Tibial artery (tissue), 4 donors: ENCODE measurements around the gene ZNF214.

ENCODE experiments used
- DNase-seq, 2 donors: peaks; one replicate each; pipeline ENCODE4 v3.0.0-alpha.2; 2019
- H3K27ac ChIP-seq, 2 donors: fragments of 200-600 bp; sonication (generic) in 1 of 2; 1 replicate in 1 of 2; 2 replicates in 1 of 2; pipeline ENCODE4 v1.5.1; 2018 to 2019; ENCODE audit warnings: mild to moderate bottlenecking in 1 of 2
- H3K27me3 ChIP-seq, 2 donors: fragments of 200-600 bp; sonication (generic) in 1 of 2; one replicate each; pipeline versions ENCODE4 v1.5.1 to v1.6.0; 2016 to 2019
- H3K36me3 ChIP-seq, 3 donors: fragments of 200-600 bp; sonication (generic) in 2 of 3; one replicate each; pipeline ENCODE4 v1.5.1; 2016 to 2019; ENCODE audit warnings: mild to moderate bottlenecking in 2 of 3
- H3K4me1 ChIP-seq, 4 donors: fragments of 200-600 bp; sonication (generic) in 2 of 4; 1 replicate in 3 of 4; 2 replicates in 1 of 4; pipeline ENCODE4 v1.5.1; 2016 to 2019
- H3K4me3 ChIP-seq, 2 donors: fragments of 200-600 bp; sonication (generic) in 1 of 2; 1 replicate in 1 of 2; 2 replicates in 1 of 2; pipeline ENCODE4 v1.5.1; 2018 to 2019; ENCODE audit warnings: mild to moderate bottlenecking in 2 of 2
- H3K9me3 ChIP-seq, 3 donors: fragments of 200-600 bp; sonication (generic) in 1 of 3; one replicate each; pipeline ENCODE4 v1.5.1; 2016 to 2019
- intact Hi-C: fragments of 100-400 bp; cut with DNase I; formaldehyde crosslinking; loops from one replicate; pipeline ENCODE4 v1.15.0; 2023; ENCODE audit warnings: low total_unique reads
- TF ChIP-seq, protein P1 (sequence below), 2 experiments: fragments of 200-600 bp in 1 of 2; fragments of 450-650 bp in 1 of 2; IDR thresholded peaks; one replicate each; pipeline ENCODE4 v1.5.1; 2017 to 2019; ENCODE audit warnings: antibody characterized with exemption in 2 of 2, mild to moderate bottlenecking in 1 of 2, moderate library complexity in 1 of 2

ZNF214 gene

DNA sequence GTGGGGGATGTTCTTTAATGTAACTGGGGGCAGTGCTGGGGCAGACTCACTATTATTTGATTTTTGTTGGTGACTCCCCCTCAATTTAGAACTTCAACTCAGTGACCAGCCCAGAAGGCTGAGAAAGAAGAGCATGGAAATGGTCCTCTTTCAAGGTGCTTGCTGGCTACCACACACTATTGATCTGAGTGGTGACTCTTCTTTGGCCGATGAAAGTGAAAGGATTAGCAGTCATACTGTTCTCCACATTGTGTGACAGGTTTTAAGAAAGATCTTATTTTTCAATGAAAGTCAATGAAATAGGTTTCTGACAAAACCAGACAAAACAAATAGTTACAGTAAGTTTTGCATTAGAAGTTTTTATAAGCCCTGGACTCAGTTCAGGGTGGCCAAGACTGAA is 30.0 kb upstream of the ZNF214 start:
- no peak for DNase-seq
- H3K27me3 ChIP-seq: no peaks in the 10 kb centered on the region
- H3K4me3 ChIP-seq: no peak overlapping the region
- TF ChIP-seq, protein P1, sequence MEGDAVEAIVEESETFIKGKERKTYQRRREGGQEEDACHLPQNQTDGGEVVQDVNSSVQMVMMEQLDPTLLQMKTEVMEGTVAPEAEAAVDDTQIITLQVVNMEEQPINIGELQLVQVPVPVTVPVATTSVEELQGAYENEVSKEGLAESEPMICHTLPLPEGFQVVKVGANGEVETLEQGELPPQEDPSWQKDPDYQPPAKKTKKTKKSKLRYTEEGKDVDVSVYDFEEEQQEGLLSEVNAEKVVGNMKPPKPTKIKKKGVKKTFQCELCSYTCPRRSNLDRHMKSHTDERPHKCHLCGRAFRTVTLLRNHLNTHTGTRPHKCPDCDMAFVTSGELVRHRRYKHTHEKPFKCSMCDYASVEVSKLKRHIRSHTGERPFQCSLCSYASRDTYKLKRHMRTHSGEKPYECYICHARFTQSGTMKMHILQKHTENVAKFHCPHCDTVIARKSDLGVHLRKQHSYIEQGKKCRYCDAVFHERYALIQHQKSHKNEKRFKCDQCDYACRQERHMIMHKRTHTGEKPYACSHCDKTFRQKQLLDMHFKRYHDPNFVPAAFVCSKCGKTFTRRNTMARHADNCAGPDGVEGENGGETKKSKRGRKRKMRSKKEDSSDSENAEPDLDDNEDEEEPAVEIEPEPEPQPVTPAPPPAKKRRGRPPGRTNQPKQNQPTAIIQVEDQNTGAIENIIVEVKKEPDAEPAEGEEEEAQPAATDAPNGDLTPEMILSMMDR (IDR thresholded peaks at IDR 0.05): no peak
- H3K27ac ChIP-seq: no peak overlapping the region
- H3K4me1 ChIP-seq: no peaks in the 10 kb centered on the region
- intact Hi-C loops: no loop called here
- H3K9me3 ChIP-seq: no peaks in the 10 kb centered on the region
- no peaks in the 10 kb centered on the region for H3K36me3 ChIP-seq

DNA sequence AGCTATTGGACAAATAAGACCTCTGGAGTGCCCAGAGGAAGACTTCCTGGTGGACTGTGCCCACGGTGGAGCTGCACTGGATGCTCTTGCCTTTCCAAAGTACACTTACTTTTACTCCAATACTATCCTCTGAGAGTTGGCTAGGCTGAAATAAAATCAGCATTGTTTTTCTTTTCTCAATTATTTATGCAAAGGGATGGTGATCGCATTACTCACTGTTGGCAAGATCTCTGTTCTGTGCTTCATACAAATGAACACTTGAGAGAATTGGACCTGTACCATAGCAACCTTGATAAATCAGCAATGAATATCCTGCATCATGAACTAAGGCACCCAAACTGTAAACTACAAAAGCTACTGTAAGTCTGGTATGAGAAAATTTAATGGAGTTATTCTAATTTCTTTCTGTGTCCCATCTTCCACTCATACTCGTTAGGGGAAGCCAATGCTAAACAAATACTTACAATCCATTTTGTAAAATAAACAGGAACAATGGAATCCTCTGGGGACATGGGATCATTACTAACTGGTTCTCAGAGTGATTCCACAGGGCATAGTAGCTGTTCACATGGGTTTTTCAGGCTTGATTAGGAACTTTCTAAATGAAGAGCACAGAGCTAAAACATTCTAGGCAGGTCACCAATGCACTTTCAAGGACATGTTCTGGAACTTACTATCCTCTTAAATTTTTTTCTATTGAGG is 26.5 kb upstream of the ZNF214 start:
- no peaks in the 10 kb centered on the region for H3K9me3 ChIP-seq
- no peak overlapping the region for H3K4me3 ChIP-seq
- H3K36me3 ChIP-seq: no peaks in the 10 kb centered on the region
- DNase-seq: no peak
- H3K27ac ChIP-seq: no peak overlapping the region
- H3K27me3 ChIP-seq: no peaks in the 10 kb centered on the region
- H3K4me1 ChIP-seq: no peaks in the 10 kb centered on the region
- intact Hi-C loops: no loop called here
- TF ChIP-seq, protein P1 (IDR thresholded peaks at IDR 0.05): no peak

DNA sequence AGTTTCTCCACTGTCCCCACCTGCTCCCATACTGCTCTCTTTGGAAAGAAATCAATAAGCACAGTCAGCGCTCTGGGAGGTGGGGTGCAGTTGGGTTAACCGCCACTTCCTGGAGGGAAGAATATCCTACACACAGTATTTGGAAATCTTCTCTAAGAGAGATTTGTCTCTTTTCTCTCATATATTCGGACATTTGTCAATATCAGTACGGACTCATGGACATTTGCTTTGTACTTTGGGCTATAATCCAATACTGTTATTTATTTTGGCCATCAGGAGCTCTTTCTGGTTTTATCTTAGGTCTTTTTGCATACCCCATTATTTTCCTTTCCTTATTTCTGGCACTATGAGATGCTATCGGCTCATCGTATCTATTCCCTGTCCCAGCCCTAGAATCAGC is 13.9 kb upstream of the ZNF214 start:
- no peaks in the 10 kb centered on the region for H3K36me3 ChIP-seq
- H3K27ac ChIP-seq: no peak overlapping the region
- H3K4me1 ChIP-seq: no peaks in the 10 kb centered on the region
- H3K9me3 ChIP-seq: no peaks in the 10 kb centered on the region
- H3K27me3 ChIP-seq: no peaks in the 10 kb centered on the region
- TF ChIP-seq, protein P1 (IDR thresholded peaks at IDR 0.05): no peak
- intact Hi-C loops: no loop called here
- no peak for DNase-seq
- H3K4me3 ChIP-seq: no peak overlapping the region

DNA sequence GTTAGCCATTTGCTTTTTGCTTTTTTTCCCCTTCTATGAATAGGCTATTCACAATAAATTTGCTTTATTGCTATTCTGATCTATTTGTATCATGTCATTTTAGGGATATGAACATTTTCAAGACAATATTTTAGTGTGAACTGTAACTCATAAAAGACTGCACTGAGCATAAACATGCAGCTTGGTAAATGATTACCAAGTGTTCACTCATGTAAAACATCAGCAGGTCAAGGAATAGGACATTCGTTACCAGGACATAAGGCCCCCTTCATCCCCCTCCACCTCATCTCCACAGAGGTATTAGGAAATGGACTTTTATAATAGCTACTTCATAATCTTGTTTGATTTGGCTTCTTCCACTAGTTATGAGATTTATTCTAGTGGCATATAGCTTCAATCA is 12.5 kb upstream of the ZNF214 start:
- intact Hi-C loops: no loop called here
- Histone ChIP-seq H3K9me3 (no peaks in the 10 kb centered on the region), H3K27ac (no peak overlapping the region), H3K4me1 (no peaks in the 10 kb centered on the region), H3K27me3 (no peaks in the 10 kb centered on the region), H3K4me3 (no peak overlapping the region), H3K36me3 (no peaks in the 10 kb centered on the region)
- DNase-seq: no peak
- TF ChIP-seq, protein P1 (IDR thresholded peaks at IDR 0.05): no peak

DNA sequence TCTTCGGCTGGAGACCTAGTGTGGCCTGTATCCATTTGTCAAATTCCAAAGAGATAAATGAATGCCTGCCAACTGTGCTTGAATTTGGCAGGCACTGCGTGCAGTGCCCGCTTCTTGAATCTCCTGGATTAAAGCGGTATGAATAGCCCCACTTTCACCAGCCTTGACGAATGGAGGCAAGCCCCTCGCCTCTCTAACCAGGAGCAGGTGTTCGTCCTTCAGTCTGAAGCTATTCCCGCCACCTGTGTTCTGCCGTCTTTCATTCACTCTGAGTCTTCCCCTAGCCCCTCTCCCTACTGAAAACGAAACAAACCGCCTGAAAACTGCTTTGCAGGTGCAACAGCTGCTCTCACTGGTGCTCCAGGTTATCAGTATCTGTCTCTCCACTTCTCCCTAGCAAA is 11.3 kb upstream of the ZNF214 start:
- TF ChIP-seq, protein P1 (IDR thresholded peaks at IDR 0.05): no peak

DNA sequence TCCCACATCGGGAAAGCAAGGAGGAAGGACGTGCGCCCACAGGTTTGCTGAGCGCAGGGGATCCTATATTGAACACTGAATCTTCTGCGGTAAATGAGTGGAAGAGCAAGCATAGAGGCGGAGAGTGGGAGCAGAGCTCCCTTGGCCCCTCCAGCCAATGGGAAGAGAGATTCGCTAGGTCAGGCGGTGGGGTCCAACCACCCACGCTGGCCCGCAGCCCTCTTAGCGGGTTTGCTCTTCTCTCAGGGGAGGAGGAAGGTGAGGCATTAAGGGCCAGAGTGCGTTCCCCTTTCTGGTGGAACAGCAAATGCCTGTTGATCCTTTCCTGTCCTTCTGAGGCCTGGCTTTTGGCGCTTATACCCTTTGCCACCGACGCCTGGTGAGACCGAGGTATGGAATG is 10.7 kb upstream of the ZNF214 start:
- no peak overlapping the region for H3K4me3 ChIP-seq
- no peak overlapping the region for H3K27ac ChIP-seq
- TF ChIP-seq, protein P1 (IDR thresholded peaks at IDR 0.05): no peak
- DNase-seq: no peak
- intact Hi-C loops: no loop called here
- no peaks in the 10 kb centered on the region for H3K36me3 ChIP-seq
- no peaks in the 10 kb centered on the region for H3K9me3 ChIP-seq
- H3K4me1 ChIP-seq: no peaks in the 10 kb centered on the region
- no peaks in the 10 kb centered on the region for H3K27me3 ChIP-seq

More for the DNA sequence above, 11.3 kb upstream of the ZNF214 start:
- H3K4me3 ChIP-seq: no peak overlapping the region
- H3K4me1 ChIP-seq: no peaks in the 10 kb centered on the region
- intact Hi-C loops: no loop called here
- H3K27me3 ChIP-seq: no peaks in the 10 kb centered on the region
- DNase-seq: no peak
- H3K27ac ChIP-seq: no peak overlapping the region
- H3K36me3 ChIP-seq: no peaks in the 10 kb centered on the region
- H3K9me3 ChIP-seq: no peaks in the 10 kb centered on the region
